ENCODE results near the gene TTC14.
A peak's percentile ranks its signal among the peaks of the same experiment; 100 is the strongest.
"Not testable (repeated sequence)": the region's sequence is repeated elsewhere in the genome, so short reads cannot be mapped to it uniquely, and the experiment has no call there.

The TTC14 gene, protein sequence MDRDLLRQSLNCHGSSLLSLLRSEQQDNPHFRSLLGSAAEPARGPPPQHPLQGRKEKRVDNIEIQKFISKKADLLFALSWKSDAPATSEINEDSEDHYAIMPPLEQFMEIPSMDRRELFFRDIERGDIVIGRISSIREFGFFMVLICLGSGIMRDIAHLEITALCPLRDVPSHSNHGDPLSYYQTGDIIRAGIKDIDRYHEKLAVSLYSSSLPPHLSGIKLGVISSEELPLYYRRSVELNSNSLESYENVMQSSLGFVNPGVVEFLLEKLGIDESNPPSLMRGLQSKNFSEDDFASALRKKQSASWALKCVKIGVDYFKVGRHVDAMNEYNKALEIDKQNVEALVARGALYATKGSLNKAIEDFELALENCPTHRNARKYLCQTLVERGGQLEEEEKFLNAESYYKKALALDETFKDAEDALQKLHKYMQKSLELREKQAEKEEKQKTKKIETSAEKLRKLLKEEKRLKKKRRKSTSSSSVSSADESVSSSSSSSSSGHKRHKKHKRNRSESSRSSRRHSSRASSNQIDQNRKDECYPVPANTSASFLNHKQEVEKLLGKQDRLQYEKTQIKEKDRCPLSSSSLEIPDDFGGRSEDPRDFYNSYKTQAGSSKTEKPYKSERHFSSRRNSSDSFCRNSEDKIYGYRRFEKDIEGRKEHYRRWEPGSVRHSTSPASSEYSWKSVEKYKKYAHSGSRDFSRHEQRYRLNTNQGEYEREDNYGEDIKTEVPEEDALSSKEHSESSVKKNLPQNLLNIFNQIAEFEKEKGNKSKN
- total RNA-seq, result 109 to 133 (median 118) reads per million in 3 donors

DNA sequence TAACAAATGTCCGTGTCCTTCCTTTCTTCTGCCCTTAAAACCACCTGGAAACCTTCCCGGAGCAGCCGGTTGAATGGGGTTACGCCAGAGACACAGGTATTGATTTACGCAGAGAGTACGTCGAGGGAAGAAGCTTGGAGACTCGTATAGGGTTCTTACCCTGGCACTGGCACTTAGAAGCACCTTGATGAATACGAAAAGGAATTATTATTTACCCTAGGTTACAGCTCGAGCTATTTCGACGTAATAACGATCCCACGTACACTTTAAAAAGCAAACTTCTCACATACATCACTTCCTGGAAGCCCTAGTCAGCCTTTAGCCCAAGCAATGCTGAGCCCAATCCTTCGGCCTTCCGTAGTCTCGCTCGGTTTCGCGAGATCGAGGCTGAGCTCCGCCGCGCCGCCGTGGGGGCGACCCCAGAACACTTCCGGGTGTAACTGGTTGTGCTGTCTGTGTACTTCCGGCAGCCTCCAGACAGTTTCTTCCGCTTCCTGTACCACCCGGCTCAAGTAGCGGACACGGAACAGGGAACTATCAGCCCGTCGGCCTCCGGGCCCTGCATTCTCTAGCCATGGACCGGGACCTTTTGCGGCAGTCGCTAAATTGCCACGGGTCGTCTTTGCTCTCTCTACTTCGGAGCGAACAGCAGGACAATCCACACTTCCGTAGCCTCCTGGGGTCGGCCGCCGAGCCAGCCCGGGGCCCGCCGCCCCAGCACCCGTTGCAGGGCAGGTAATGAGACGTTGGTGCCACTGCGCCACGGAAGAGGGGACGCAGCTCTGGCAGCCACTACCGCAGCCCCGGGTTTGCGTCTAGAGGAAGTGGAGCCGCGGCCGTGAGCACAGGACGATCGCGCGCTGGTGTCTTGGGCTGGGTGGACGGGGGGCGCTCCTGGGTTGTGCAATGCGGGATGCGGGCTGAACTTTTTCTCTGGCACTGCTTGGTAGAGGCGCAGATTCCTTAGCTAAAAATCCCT is at the start of gene TTC14:
Gene TTC14, plus strand, starts transcription at position 476 of the 979 bp plus-strand sequence. Its CDS starts 99 bp downstream, at position 575.
- Histone ChIP-seq H3K4me3 (ENCODE audit: insufficient read depth, low read depth, low read length, poor library complexity, severe bottlenecking) (peak within 1 kb of the TSS; percentile 74), H3K4me1 (ENCODE audit: control insufficient read depth, insufficient read depth, low read length, poor library complexity, severe bottlenecking) (peaks cover 4% of the 10 kb centered on the region), H3K9me3 (ENCODE audit: control insufficient read depth, low read length) (no peaks in the 10 kb centered on the region), H3K27me3 (replicated peaks; ENCODE audit: control insufficient read depth, insufficient read depth, low read length, poor library complexity, severe bottlenecking) (no peaks in the 10 kb centered on the region), H3K36me3 (ENCODE audit: control insufficient read depth, insufficient read depth, low read length) (peaks cover 32% of the 10 kb centered on the region), H3K27ac (ENCODE audit: insufficient read depth, low read length, poor library complexity, severe bottlenecking) (peak within 1 kb of the TSS; percentile 81)
- peak; percentile 83 to 89 (median 87) for DNase-seq

GRCh38 chr3:180563406-180563805 is 38.6 kb upstream of the TTC14 start:
- no peaks in the 10 kb centered on the region for H3K36me3 ChIP-seq (ENCODE audit: control insufficient read depth, insufficient read depth, low read length)
- H3K4me3 ChIP-seq (ENCODE audit: insufficient read depth, low read depth, low read length, poor library complexity, severe bottlenecking), result no peak overlapping the region
- H3K9me3 ChIP-seq (ENCODE audit: control insufficient read depth, low read length), result no peaks in the 10 kb centered on the region
- no peak overlapping the region for H3K27ac ChIP-seq (ENCODE audit: insufficient read depth, low read length, poor library complexity, severe bottlenecking)
- DNase-seq, result no peak
- H3K27me3 ChIP-seq (replicated peaks; ENCODE audit: control insufficient read depth, insufficient read depth, low read length, poor library complexity, severe bottlenecking), result no peaks in the 10 kb centered on the region
- H3K4me1 ChIP-seq (ENCODE audit: control insufficient read depth, insufficient read depth, low read length, poor library complexity, severe bottlenecking), result no peaks in the 10 kb centered on the region

- Histone ChIP-seq H3K9me3 (ENCODE audit: control insufficient read depth, low read length) (no peaks in the 10 kb centered on the region), H3K4me1 (ENCODE audit: control insufficient read depth, insufficient read depth, low read length, poor library complexity, severe bottlenecking) (no peaks in the 10 kb centered on the region), H3K27me3 (replicated peaks; ENCODE audit: control insufficient read depth, insufficient read depth, low read length, poor library complexity, severe bottlenecking) (no peaks in the 10 kb centered on the region), H3K4me3 (ENCODE audit: insufficient read depth, low read depth, low read length, poor library complexity, severe bottlenecking) (no peak overlapping the region), H3K27ac (ENCODE audit: insufficient read depth, low read length, poor library complexity, severe bottlenecking) (no peak overlapping the region), H3K36me3 (ENCODE audit: control insufficient read depth, insufficient read depth, low read length) (no peaks in the 10 kb centered on the region)
- DNase-seq, result no peak
These were observed 37.3 kb upstream of the TTC14 start for GRCh38 chr3:180564676-180565075.

- Histone ChIP-seq H3K9me3 (ENCODE audit: control insufficient read depth, low read length) (no peaks in the 10 kb centered on the region), H3K27me3 (replicated peaks; ENCODE audit: control insufficient read depth, insufficient read depth, low read length, poor library complexity, severe bottlenecking) (no peaks in the 10 kb centered on the region), H3K27ac (ENCODE audit: insufficient read depth, low read length, poor library complexity, severe bottlenecking) (no peak overlapping the region), H3K4me3 (ENCODE audit: insufficient read depth, low read depth, low read length, poor library complexity, severe bottlenecking) (no peak overlapping the region), H3K4me1 (ENCODE audit: control insufficient read depth, insufficient read depth, low read length, poor library complexity, severe bottlenecking) (no peaks in the 10 kb centered on the region), H3K36me3 (ENCODE audit: control insufficient read depth, insufficient read depth, low read length) (no peaks in the 10 kb centered on the region)
- no peak for DNase-seq
These were observed 31.7 kb upstream of the TTC14 start for GRCh38 chr3:180570238-180570637.

GRCh38 chr3:180571831-180572598 is 29.9 kb upstream of the TTC14 start:
- Histone ChIP-seq H3K27ac (ENCODE audit: insufficient read depth, low read length, poor library complexity, severe bottlenecking) (no peak overlapping the region), H3K4me3 (ENCODE audit: insufficient read depth, low read depth, low read length, poor library complexity, severe bottlenecking) (no peak overlapping the region), H3K36me3 (ENCODE audit: control insufficient read depth, insufficient read depth, low read length) (no peaks in the 10 kb centered on the region), H3K4me1 (ENCODE audit: control insufficient read depth, insufficient read depth, low read length, poor library complexity, severe bottlenecking) (no peaks in the 10 kb centered on the region), H3K27me3 (replicated peaks; ENCODE audit: control insufficient read depth, insufficient read depth, low read length, poor library complexity, severe bottlenecking) (no peaks in the 10 kb centered on the region), H3K9me3 (ENCODE audit: control insufficient read depth, low read length) (no peaks in the 10 kb centered on the region)
- no peak for DNase-seq

GRCh38 chr3:180575571-180575970 is 26.4 kb upstream of the TTC14 start:
- Histone ChIP-seq H3K27ac (ENCODE audit: insufficient read depth, low read length, poor library complexity, severe bottlenecking) (no peak overlapping the region), H3K4me1 (ENCODE audit: control insufficient read depth, insufficient read depth, low read length, poor library complexity, severe bottlenecking) (no peaks in the 10 kb centered on the region), H3K27me3 (replicated peaks; ENCODE audit: control insufficient read depth, insufficient read depth, low read length, poor library complexity, severe bottlenecking) (no peaks in the 10 kb centered on the region), H3K9me3 (ENCODE audit: control insufficient read depth, low read length) (no peaks in the 10 kb centered on the region), H3K36me3 (ENCODE audit: control insufficient read depth, insufficient read depth, low read length) (no peaks in the 10 kb centered on the region), H3K4me3 (ENCODE audit: insufficient read depth, low read depth, low read length, poor library complexity, severe bottlenecking) (no peak overlapping the region)
- DNase-seq, result no peak

- no peak for DNase-seq
- H3K4me1 ChIP-seq (ENCODE audit: control insufficient read depth, insufficient read depth, low read length, poor library complexity, severe bottlenecking), result no peaks in the 10 kb centered on the region
- H3K36me3 ChIP-seq (ENCODE audit: control insufficient read depth, insufficient read depth, low read length), result no peaks in the 10 kb centered on the region
- H3K27me3 ChIP-seq (replicated peaks; ENCODE audit: control insufficient read depth, insufficient read depth, low read length, poor library complexity, severe bottlenecking), result no peaks in the 10 kb centered on the region
- no peaks in the 10 kb centered on the region for H3K9me3 ChIP-seq (ENCODE audit: control insufficient read depth, low read length)
- no peak overlapping the region for H3K4me3 ChIP-seq (ENCODE audit: insufficient read depth, low read depth, low read length, poor library complexity, severe bottlenecking)
- H3K27ac ChIP-seq (ENCODE audit: insufficient read depth, low read length, poor library complexity, severe bottlenecking), result no peak overlapping the region
These were observed 21.0 kb upstream of the TTC14 start for GRCh38 chr3:180580934-180581333.

- no peak for DNase-seq
- no peaks in the 10 kb centered on the region for H3K4me1 ChIP-seq (ENCODE audit: control insufficient read depth, insufficient read depth, low read length, poor library complexity, severe bottlenecking)
- H3K36me3 ChIP-seq (ENCODE audit: control insufficient read depth, insufficient read depth, low read length), result no peaks in the 10 kb centered on the region
- no peaks in the 10 kb centered on the region for H3K9me3 ChIP-seq (ENCODE audit: control insufficient read depth, low read length)
- no peak overlapping the region for H3K4me3 ChIP-seq (ENCODE audit: insufficient read depth, low read depth, low read length, poor library complexity, severe bottlenecking)
- H3K27ac ChIP-seq (ENCODE audit: insufficient read depth, low read length, poor library complexity, severe bottlenecking), result no peak overlapping the region
- H3K27me3 ChIP-seq (replicated peaks; ENCODE audit: control insufficient read depth, insufficient read depth, low read length, poor library complexity, severe bottlenecking), result no peaks in the 10 kb centered on the region
These were observed 11.6 kb upstream of the TTC14 start for GRCh38 chr3:180590396-180590795.

GRCh38 chr3:180593631-180594030 is 8.3 kb upstream of the TTC14 start:
- H3K27ac ChIP-seq (ENCODE audit: insufficient read depth, low read length, poor library complexity, severe bottlenecking); H3K36me3 ChIP-seq (ENCODE audit: control insufficient read depth, insufficient read depth, low read length); DNase-seq; H3K4me1 ChIP-seq (ENCODE audit: control insufficient read depth, insufficient read depth, low read length, poor library complexity, severe bottlenecking); H3K4me3 ChIP-seq (ENCODE audit: insufficient read depth, low read depth, low read length, poor library complexity, severe bottlenecking); H3K9me3 ChIP-seq (ENCODE audit: control insufficient read depth, low read length); H3K27me3 ChIP-seq (replicated peaks; ENCODE audit: control insufficient read depth, insufficient read depth, low read length, poor library complexity, severe bottlenecking): not testable (repeated sequence)

All from effector memory CD4-positive, alpha-beta T cell (primary cell).